NCI-H2107 treated with DMSO at 0.1 percent for 48 hours (cell line): ENCODE results near the gene LRP1.

Experiments used
- DNase-seq: peaks from one replicate; lab custom pipeline; 2025; ENCODE audit not compliant: unreplicated experiment; lab: John Stamatoyannopoulos, UW

LRP1 gene

GRCh38 chr12:57133013-57133569, 4.8 kb downstream of the LRP1 start:
- DNase-seq, result no peak

GRCh38 chr12:57133916-57134315, 5.6 kb downstream of the LRP1 start:
- DNase-seq, result no peak

- no peak for DNase-seq
Observed at GRCh38 chr12:57134949-57135348, 6.7 kb downstream of the LRP1 start.

GRCh38 chr12:57135527-57136326, 7.4 kb downstream of the LRP1 start:
- no peak for DNase-seq

GRCh38 chr12:57138526-57139272, 10.4 kb downstream of the LRP1 start:
- DNase-seq, result no peak

- no peak for DNase-seq
Observed at GRCh38 chr12:57139796-57140649, 11.7 kb downstream of the LRP1 start.

- DNase-seq, result no peak
Observed at GRCh38 chr12:57141249-57141648, 13.0 kb downstream of the LRP1 start.

- no peak for DNase-seq
Observed at GRCh38 chr12:57142121-57142520, 13.8 kb downstream of the LRP1 start.

- no peak for DNase-seq
Observed at GRCh38 chr12:57142727-57143126, 14.4 kb downstream of the LRP1 start.

GRCh38 chr12:57143454-57143853, 15.2 kb downstream of the LRP1 start:
- no peak for DNase-seq

GRCh38 chr12:57145460-57146059, 17.3 kb downstream of the LRP1 start:
- no peak for DNase-seq

GRCh38 chr12:57146092-57146491, 17.8 kb downstream of the LRP1 start:
- DNase-seq, result no peak

GRCh38 chr12:57146961-57147944, 19.0 kb downstream of the LRP1 start, which contains the start of gene LRP1-AS:
Gene LRP1-AS, minus strand, starts transcription at chr12:57147619.
- no peak for DNase-seq

- no peak for DNase-seq
Observed at GRCh38 chr12:57148469-57149244, 20.4 kb downstream of the LRP1 start.

- no peak for DNase-seq
Observed at GRCh38 chr12:57149245-57149900, 21.1 kb downstream of the LRP1 start.

GRCh38 chr12:57150400-57151000, 22.2 kb downstream of the LRP1 start:
- DNase-seq, result no peak

- no peak for DNase-seq
Observed at GRCh38 chr12:57151741-57152630, 23.7 kb downstream of the LRP1 start.
